Spinal cord (tissue), 10 donors: ENCODE data around the gene BCL10. TPM values are rescaled to one million over a fixed set of nuclear protein-coding genes. Genes with fewer than 3 reads are reported as not detected.
A peak's percentile ranks its signal among the peaks of the same experiment; 100 is the strongest.

Experiments used
- DNase-seq, 6 donors: peaks; one replicate each; pipeline versions ENCODE4 v3.0.0 to v3.0.0-alpha.2; 2013 to 2015; ENCODE audit warnings: low spot score in 6 of 6, low read depth in 4 of 6
- H3K27ac ChIP-seq: one replicate; pipeline ENCODE4 v1.5.1; 2013; ENCODE audit warnings: low read depth, low read length, control low read depth
- H3K27me3 ChIP-seq: one replicate; pipeline ENCODE4 v1.6.1; 2013; ENCODE audit warnings: low read length; ENCODE audit not compliant: control insufficient read depth, insufficient read depth
- H3K36me3 ChIP-seq: one replicate; pipeline ENCODE4 v1.6.1; 2013; ENCODE audit warnings: low read length; ENCODE audit not compliant: control insufficient read depth, insufficient read depth
- H3K4me1 ChIP-seq: one replicate; pipeline ENCODE4 v1.6.1; 2013; ENCODE audit warnings: low read length; ENCODE audit not compliant: control insufficient read depth, insufficient read depth
- H3K4me3 ChIP-seq: one replicate; pipeline ENCODE4 v1.5.1; 2013; ENCODE audit warnings: low read depth, low read length, control low read depth
- H3K9me3 ChIP-seq: one replicate; pipeline ENCODE4 v1.6.1; 2013; ENCODE audit warnings: low read length; ENCODE audit not compliant: control insufficient read depth, insufficient read depth
- WGBS: methylation state at CpG from one replicate; pipeline ENCODE4 v1.1.5; 2013; ENCODE audit warnings: missing lambda C conversion rate; ENCODE audit not compliant: insufficient coverage; 5-methylcytosine and 5-hydroxymethylcytosine counted together
- long read RNA-seq, 4 donors: transcript quantifications; one replicate each; lab custom pipeline, GENCODE V29; 2026
- polyA plus RNA-seq, 2 donors: library from polyadenylated mRNA; unstranded; fragments of 120-200 nt; gene quantifications; one replicate each; pipeline ENCODE4 v1.2.1, GENCODE V29; 2013; ENCODE audit not compliant: insufficient read length in 2 of 2
- total RNA-seq, 2 donors: library from RNA; depleted of rRNA in 1 of 2; stranded (reverse); fragments of 120-200 nt in 1 of 2; fragments of >200 nt in 1 of 2; gene quantifications; one replicate each; pipeline versions ENCODE4 v1.2.3 to v1.2.4, GENCODE V29; 2013 to 2014
- donor health status: healthy.

BCL10 gene
- total RNA-seq (10 to 100 TPM; 19.8 to 22.7 TPM), polyA plus RNA-seq (10 to 100 TPM; 12.9 to 18.0 TPM)
- long read RNA-seq, donor 1, transcript BCL10-203 (3 exons, 2,833 nt): major isoform, 5 of 5 reads
- long read RNA-seq, donor 1, partial matches to known transcripts: 0 of 5 reads
- long read RNA-seq, donor 1, other reads (novel, unspliced or antisense): 0 of 5 reads
- long read RNA-seq, donor 2: 0 reads
- long read RNA-seq, donor 3, partial matches to known transcripts: 0 of 4 reads
- long read RNA-seq, donor 3, other reads (novel, unspliced or antisense): 0 of 4 reads
- long read RNA-seq, donor 4, transcript BCL10-203 (3 exons, 2,833 nt): major isoform, 5 of 6 reads
- long read RNA-seq, donor 4, partial matches to known transcripts: 0 of 6 reads
- long read RNA-seq, donor 4, other reads (novel, unspliced or antisense): 0 of 6 reads

DNA sequence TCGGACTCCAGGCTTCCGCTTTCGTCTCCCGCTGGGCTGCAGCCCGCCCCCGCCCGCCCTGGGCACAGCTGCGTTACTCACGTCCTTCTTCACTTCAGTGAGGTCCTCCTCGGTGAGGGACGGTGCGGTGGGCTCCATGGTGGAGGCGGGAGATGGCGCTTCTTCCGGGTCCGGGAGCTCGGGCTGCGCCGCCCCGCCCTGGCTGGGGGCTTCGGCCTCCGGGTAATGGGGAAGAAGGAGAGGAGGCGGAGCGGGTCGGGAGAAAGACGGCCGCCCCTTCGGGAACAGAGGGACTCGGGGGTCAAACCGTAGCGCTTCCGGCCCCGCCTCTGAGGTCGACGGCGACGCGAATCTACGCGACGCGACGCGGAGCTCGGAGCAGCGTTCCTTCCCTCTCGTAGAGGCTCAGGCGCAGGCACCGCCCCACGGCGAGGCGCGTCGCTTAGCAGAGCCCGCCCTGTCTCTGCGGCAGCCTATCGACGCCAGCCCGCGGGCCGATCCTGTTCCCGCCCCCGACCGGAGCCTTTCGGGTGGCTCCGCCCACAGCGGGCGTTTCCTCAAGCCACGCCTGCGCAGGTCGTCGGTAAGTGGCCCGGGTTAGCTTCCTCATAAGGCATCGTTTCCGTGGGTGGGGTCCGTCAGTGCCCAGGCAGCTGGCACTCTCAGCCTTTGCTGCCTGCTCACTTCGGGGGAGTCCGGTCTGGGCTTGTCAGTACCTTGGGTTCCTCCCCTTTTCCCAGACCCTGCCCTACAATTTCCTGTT lies at the start of gene BCL10:
BCL10 (minus strand) TSS at position 418 of the 763 bp plus-strand sequence; CDS start at position 138, 280 bp downstream.
- WGBS: under 1% methylated on average over 78 of the region's 78 CpGs
- peaks cover 4% of the 10 kb centered on the region for H3K4me1 ChIP-seq
- no peaks in the 10 kb centered on the region for H3K9me3 ChIP-seq

DNA sequence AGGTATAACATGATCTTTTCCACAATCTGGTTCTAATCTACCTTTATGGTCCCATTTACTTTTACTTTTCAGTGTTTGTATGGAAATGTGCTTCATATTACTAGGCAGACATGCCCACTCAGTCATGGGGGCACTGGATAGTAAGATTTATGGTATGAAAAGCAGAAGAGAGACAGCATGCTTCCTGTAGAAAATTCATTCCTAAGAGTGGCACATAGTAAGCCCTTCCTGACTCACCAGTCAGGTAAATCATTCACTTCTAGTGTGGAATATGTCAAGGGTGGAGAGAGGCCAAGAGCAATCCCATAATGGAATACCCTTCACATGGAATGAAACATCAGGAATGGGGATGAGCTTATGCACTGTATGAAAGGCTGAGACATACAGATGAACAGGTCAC lies 49.5 kb upstream of the BCL10 start:
- H3K4me3 ChIP-seq: no peak overlapping the region
- H3K27me3 ChIP-seq: no peaks in the 10 kb centered on the region
- no peaks in the 10 kb centered on the region for H3K9me3 ChIP-seq
- peaks cover 5% of the 10 kb centered on the region for H3K36me3 ChIP-seq
- no peak overlapping the region for H3K27ac ChIP-seq
- no peak for DNase-seq
- H3K4me1 ChIP-seq: no peaks in the 10 kb centered on the region

More for the DNA sequence above, at the start of gene BCL10:
- peak; percentile 90 to 99 (median 94) for DNase-seq
- Histone ChIP-seq H3K27me3 (no peaks in the 10 kb centered on the region), H3K27ac (peak within 1 kb of the TSS; percentile 93), H3K4me3 (peak within 1 kb of the TSS; percentile 96), H3K36me3 (no peaks in the 10 kb centered on the region)

DNA sequence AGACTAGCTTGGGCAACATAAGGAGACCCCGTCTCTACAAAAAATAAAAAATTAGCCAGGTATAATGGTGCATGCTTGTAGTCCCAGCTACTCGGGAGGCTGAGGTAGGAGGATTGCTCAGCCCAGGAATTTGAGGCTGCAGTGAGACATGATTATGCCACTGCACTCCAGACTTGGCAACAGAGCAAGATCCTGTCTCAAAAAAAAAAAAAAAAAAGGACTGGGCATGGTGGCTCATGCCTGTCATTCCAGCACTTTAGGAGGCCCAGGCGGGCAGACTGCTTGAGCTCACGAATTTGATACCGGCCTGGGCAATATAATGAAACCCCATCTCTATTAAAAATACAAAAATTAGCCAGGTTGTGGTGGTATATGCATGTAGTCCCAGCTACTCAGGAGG lies 47.3 kb upstream of the BCL10 start:
- H3K4me1 ChIP-seq: no peaks in the 10 kb centered on the region
- no peak overlapping the region for H3K27ac ChIP-seq
- no peak overlapping the region for H3K4me3 ChIP-seq
- no peaks in the 10 kb centered on the region for H3K27me3 ChIP-seq
- no peak for DNase-seq
- 100% methylated on average over 2 of the region's 5 CpGs for WGBS
- H3K9me3 ChIP-seq: no peaks in the 10 kb centered on the region
- H3K36me3 ChIP-seq: peaks cover 5% of the 10 kb centered on the region

DNA sequence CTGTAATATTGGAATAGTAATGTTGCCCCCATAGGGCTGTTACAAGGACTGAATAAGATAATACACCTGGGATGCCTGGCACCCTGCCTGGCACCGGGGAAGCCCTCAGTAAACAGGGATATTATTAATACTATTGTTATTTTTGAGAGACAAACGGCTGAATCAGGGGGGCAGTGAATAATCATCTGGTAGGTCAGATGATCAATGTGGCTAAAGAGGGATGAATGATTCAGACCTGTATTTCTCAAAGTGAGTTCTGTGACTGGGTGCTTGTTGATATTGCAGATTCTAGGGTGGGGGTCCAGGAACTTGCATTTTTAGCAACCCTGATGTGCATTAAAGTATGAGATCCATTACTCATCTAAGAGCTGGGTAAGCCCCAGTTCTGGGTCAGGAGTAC lies 46.2 kb upstream of the BCL10 start:
- H3K27ac ChIP-seq: no peak overlapping the region
- no peak for DNase-seq
- WGBS: 44% methylated on average over 1 of the region's 2 CpGs
- no peaks in the 10 kb centered on the region for H3K9me3 ChIP-seq
- H3K4me3 ChIP-seq: no peak overlapping the region
- H3K36me3 ChIP-seq: peaks cover 5% of the 10 kb centered on the region
- no peaks in the 10 kb centered on the region for H3K27me3 ChIP-seq
- no peaks in the 10 kb centered on the region for H3K4me1 ChIP-seq

DNA sequence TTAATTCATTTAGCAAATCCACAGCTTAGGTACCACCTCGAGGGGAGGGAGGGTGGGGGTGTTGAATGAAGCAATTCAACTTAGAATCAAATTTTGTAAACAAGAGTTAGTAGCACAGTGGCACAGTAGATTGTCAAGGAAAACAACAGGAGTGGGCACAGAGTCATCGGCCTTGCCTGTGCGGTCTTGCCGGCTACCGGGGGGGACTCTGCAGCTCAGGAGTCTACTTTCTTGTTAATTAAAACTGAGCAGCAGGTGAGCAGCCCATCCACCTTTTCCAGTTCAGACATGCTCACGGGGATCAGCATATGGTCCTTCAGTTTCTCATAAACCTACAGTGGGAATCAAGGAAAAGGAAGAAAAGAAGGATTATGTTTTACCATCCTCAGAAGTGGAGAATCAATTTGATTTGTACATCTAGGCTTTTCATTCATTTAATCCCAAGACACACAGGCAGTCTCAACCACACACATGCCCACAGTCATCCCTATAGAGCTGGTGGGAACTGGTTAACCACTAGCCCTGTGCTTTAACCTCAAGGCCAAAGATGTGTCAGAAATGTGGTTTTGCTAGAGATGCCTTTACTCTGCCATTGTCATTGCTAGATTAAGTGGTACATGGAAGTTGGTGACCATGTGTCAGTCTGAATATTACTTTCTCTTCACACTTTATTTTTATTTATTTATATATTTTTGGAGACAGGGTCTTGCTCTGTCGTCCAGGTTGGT lies 45.0 kb upstream of the BCL10 start:
- Histone ChIP-seq H3K27ac (no peak overlapping the region), H3K9me3 (no peaks in the 10 kb centered on the region), H3K36me3 (peaks cover 5% of the 10 kb centered on the region), H3K4me1 (peaks cover 3% of the 10 kb centered on the region), H3K27me3 (no peaks in the 10 kb centered on the region), H3K4me3 (no peak overlapping the region)
- 88% methylated on average over 4 of the region's 7 CpGs for WGBS
- no peak for DNase-seq

DNA sequence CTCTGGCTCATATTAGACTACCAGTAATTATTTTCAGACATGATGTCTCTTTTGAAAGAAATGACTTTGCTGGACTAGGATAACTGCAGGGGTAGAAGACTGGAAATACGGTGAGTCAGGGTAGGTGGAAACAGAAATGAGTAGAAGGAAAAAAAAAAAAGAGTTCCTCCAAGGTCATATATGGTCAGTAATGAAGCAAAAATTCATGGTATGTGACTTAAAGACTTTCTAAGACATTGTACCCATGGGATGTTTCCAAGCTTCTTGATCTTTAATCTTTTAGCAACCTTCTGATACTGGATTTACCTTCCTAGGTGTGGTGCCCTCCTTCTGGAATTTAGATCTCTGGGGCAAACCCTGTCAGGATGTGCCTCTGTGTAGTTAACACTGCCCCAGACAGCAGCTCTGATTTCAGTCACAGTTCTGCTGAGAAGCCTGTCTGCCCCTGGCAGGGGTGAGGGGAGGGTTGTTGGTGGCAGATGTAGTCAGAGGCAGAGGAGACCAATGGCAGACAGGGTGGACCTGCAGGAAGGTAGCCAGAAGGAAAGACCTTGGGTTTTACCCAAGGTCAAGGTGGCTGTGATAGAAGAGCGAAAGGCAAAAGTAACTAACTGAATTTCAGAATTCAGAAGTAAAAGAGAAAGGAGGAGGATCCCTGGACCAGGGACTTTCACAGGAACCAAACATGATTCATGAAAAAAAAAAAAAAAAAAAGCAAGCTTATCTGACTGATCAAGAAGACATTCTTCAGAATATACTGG lies 44.1 kb upstream of the BCL10 start:
- no peaks in the 10 kb centered on the region for H3K27me3 ChIP-seq
- H3K27ac ChIP-seq: no peak overlapping the region
- DNase-seq: no peak

DNA sequence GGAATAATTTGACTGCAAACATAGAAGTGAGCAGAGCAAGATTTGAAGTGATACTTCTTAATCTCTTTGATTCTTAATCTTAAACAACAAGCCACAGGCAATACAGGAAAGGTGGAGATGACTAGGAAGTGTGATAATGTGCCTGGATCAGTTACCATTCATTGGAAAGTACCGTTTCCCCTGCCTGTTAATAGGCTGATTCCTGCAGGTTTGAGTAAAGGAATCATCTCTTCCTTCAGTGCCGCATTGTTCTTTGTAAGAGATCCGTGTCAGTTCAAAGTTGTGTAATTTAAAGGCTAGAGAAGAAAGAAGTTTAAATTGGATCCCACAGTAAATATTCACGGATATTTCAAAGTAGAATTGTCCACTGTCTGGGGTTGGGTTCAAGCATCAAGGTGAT lies 43.5 kb upstream of the BCL10 start:
- Histone ChIP-seq H3K4me1 (peaks cover 3% of the 10 kb centered on the region), H3K27ac (no peak overlapping the region), H3K36me3 (peaks cover 5% of the 10 kb centered on the region), H3K9me3 (no peaks in the 10 kb centered on the region), H3K4me3 (no peak overlapping the region), H3K27me3 (no peaks in the 10 kb centered on the region)
- WGBS: no CpG with 5 or more reads among the region's 4 CpGs
- no peak for DNase-seq

More for the DNA sequence above, 44.1 kb upstream of the BCL10 start:
- H3K4me3 ChIP-seq: no peak overlapping the region
- H3K9me3 ChIP-seq: no peaks in the 10 kb centered on the region
- H3K4me1 ChIP-seq: peaks cover 3% of the 10 kb centered on the region
- H3K36me3 ChIP-seq: peaks cover 5% of the 10 kb centered on the region
- 100% methylated on average over 2 of the region's 2 CpGs for WGBS

DNA sequence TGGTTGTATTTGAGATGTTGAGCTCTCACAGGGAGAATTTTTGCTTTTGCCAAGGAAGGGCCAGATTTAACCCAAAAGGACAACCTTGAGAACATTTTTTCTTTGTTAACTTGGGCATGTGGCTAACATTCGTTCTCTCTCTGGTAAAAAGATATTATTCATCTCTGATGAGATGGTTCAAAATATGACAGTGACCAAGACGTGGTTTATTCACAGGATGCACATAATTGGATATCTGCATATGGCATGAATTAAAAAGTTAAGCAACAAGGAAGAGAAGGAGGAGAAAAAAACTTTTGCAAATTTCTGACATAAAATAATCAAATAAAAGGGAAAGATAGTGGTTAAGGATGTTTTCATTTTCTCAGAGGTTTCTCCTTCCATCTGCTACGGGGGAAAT lies 43.1 kb upstream of the BCL10 start:
- Histone ChIP-seq H3K27me3 (no peaks in the 10 kb centered on the region), H3K36me3 (peaks cover 5% of the 10 kb centered on the region), H3K9me3 (no peaks in the 10 kb centered on the region), H3K4me1 (peaks cover 3% of the 10 kb centered on the region), H3K4me3 (no peak overlapping the region), H3K27ac (no peak overlapping the region)
- no peak for DNase-seq
- WGBS: 100% methylated on average over 1 of the region's 3 CpGs

DNA sequence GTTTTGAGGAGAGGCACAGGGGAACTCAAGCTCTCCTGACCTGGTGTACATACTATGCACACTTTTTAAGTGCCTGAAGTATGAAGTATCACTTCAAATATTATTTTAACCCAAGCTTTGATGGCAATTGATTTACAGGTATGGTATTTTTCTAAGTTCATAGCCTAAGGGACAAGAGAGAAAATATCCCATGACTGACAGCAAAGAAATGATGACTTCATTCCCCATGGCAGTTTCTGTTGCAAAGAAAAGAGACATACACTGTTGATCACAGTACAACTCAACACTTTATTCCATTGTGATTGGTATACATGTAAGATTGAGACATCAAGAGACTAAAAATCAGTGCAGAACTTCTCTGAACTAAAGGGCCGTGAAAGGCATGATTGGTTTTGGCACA lies 41.8 kb upstream of the BCL10 start:
- Histone ChIP-seq H3K36me3 (no peaks in the 10 kb centered on the region), H3K9me3 (no peaks in the 10 kb centered on the region), H3K27me3 (no peaks in the 10 kb centered on the region), H3K27ac (no peak overlapping the region), H3K4me1 (peaks cover 3% of the 10 kb centered on the region), H3K4me3 (no peak overlapping the region)
- WGBS: 60% methylated on average over 1 of the region's 1 CpG
- no peak for DNase-seq
